CD4-positive, alpha-beta T cell (primary cell): Measurements from ENCODE around the gene TMEM132D. TPM values are rescaled to one million over a fixed set of nuclear protein-coding genes. Genes with fewer than 3 reads are reported as not detected.

Experiments used
- ATAC-seq: fragments of 200-7000 bp; cut with Tn5 transposase; one replicate; pipeline ENCODE4 v1.10.0; 2022; ENCODE audit warnings: mild to moderate bottlenecking; ENCODE audit not compliant: poor library complexity
- CTCF ChIA-PET: fragments of 350-600 bp; sonication (Branson Sonifier 250); formaldehyde crosslinking; loops from one replicate; lab custom pipeline; 2021; ENCODE audit warnings: antibody characterized with exemption, inconsistent platforms; lab: Charles Lee
- POLR2A ChIA-PET: fragments of 350-600 bp; sonication (Branson Sonifier 250); formaldehyde crosslinking; loops from one replicate; lab custom pipeline; 2021; ENCODE audit warnings: antibody characterized with exemption, inconsistent platforms; lab: Charles Lee
- DNase-seq, 14 experiments: peaks; one replicate each; pipeline ENCODE4 v3.0.0-alpha.2; 2013 to 2020; ENCODE audit warnings: mixed read lengths in 2 of 14
- H3K27ac ChIP-seq, 2 donors: one replicate each; pipeline versions ENCODE4 v1.5.1 to v1.7.0; 2013; ENCODE audit warnings: low read length in 2 of 2, low read depth in 1 of 2, mild to moderate bottlenecking in 1 of 2
- H3K27me3 ChIP-seq, 2 experiments: 1 replicate in 1 of 2; 2 replicates in 1 of 2; pipeline versions ENCODE4 v1.6.1 to v1.7.0; 2013; ENCODE audit warnings: low read length in 2 of 2, control low read depth in 1 of 2, mild to moderate bottlenecking in 1 of 2, moderate library complexity in 1 of 2; ENCODE audit not compliant: insufficient read depth in 2 of 2, control insufficient read depth in 1 of 2
- H3K36me3 ChIP-seq: one replicate; pipeline ENCODE4 v1.6.1; 2013; ENCODE audit warnings: low read length, control low read depth; ENCODE audit not compliant: insufficient read depth
- H3K4me1 ChIP-seq: one replicate; pipeline ENCODE4 v1.6.1; 2013; ENCODE audit warnings: low read length, control low read depth; ENCODE audit not compliant: insufficient read depth
- H3K4me3 ChIP-seq: one replicate; pipeline ENCODE4 v1.5.1; 2013; ENCODE audit warnings: mild to moderate bottlenecking, low read length, moderate library complexity
- H3K9me3 ChIP-seq, 2 experiments: 1 replicate in 1 of 2; 2 replicates in 1 of 2; pipeline versions ENCODE4 v1.6.1 to v1.7.0; 2013; ENCODE audit warnings: low read length in 2 of 2, mild to moderate bottlenecking in 2 of 2, control low read depth in 1 of 2, moderate library complexity in 1 of 2; ENCODE audit not compliant: control insufficient read depth in 1 of 2, insufficient read depth in 1 of 2
- H3K27ac Mint-ChIP-seq: one replicate; pipeline ENCODE4 v1.8.0; 2020; ENCODE audit warnings: mixed read lengths
- H3K27me3 Mint-ChIP-seq: one replicate; pipeline ENCODE4 v1.8.0; 2021; ENCODE audit warnings: mixed read lengths
- H3K36me3 Mint-ChIP-seq: one replicate; pipeline ENCODE4 v1.8.0; 2021; ENCODE audit warnings: low read depth, mixed read lengths
- H3K4me1 Mint-ChIP-seq: one replicate; pipeline ENCODE4 v1.8.0; 2021; ENCODE audit warnings: low read depth, mixed read lengths
- H3K4me3 Mint-ChIP-seq: one replicate; pipeline ENCODE4 v1.8.0; 2020; ENCODE audit warnings: mild to moderate bottlenecking, mixed read lengths
- H3K9me3 Mint-ChIP-seq: one replicate; pipeline ENCODE4 v1.8.0; 2020; ENCODE audit warnings: mixed read lengths
- intact Hi-C, 2 experiments: fragments of 100-400 bp; cut with DNase I in 1 of 2; cut with micrococcal nuclease in 1 of 2; formaldehyde crosslinking; loops; one replicate each; pipeline versions ENCODE4 v1.15.1 to v1.9.0; 2023 to 2025; cut with DNase I, micrococcal nuclease
- total RNA-seq, 174 experiments: library from RNA in 2 of 174; stranded (reverse) in 2 of 174; gene quantifications; one replicate each; pipeline ENCODE4 v1.2.3 and lab custom pipeline; 2021 to 2026
- TF ChIP-seq, protein P1 (sequence below): fragments of 200-600 bp; IDR thresholded peaks from one replicate; pipeline ENCODE4 v1.8.0; 2022; ENCODE audit warnings: antibody characterized with exemption, mild to moderate bottlenecking

Gene TMEM132D
- total RNA-seq, 2 experiments from 2014 or later = not detected

DNA sequence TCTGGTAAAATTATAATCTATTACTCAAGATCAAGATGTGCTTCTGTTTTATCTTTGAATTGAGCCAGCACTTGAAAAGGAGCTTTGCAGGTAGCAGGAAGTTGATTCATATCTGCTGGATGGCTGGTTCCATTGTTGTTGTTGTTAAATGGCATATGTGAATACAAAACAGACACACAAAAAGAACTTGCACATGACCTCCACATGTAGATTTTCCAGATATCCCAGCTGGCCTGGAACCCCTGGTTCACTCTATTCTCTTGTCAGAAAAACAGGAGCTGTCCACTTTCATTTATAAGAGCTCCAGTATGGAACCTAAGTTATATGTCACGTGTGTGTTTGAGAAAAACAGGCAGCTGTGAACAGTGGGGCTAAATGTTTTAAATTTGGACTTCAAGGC lies 273.9 kb downstream of the TMEM132D start:
- Histone ChIP-seq H3K4me3 (no peak overlapping the region), H3K36me3 (no peaks in the 10 kb centered on the region), H3K9me3 (peaks cover 0 to 4% of the 10 kb centered on the region in 2 experiments), H3K27me3 (no peaks in the 10 kb centered on the region), H3K4me1 (no peaks in the 10 kb centered on the region), H3K27ac (no peak overlapping the region)
- H3K36me3 Mint-ChIP-seq = no peaks in the 10 kb centered on the region
- ChIA-PET CTCF (no interaction called here), POLR2A (no interaction called here)
- H3K9me3 Mint-ChIP-seq = peaks cover 6% of the 10 kb centered on the region
- no peaks in the 10 kb centered on the region for H3K27me3 Mint-ChIP-seq
- TF ChIP-seq, protein P1, sequence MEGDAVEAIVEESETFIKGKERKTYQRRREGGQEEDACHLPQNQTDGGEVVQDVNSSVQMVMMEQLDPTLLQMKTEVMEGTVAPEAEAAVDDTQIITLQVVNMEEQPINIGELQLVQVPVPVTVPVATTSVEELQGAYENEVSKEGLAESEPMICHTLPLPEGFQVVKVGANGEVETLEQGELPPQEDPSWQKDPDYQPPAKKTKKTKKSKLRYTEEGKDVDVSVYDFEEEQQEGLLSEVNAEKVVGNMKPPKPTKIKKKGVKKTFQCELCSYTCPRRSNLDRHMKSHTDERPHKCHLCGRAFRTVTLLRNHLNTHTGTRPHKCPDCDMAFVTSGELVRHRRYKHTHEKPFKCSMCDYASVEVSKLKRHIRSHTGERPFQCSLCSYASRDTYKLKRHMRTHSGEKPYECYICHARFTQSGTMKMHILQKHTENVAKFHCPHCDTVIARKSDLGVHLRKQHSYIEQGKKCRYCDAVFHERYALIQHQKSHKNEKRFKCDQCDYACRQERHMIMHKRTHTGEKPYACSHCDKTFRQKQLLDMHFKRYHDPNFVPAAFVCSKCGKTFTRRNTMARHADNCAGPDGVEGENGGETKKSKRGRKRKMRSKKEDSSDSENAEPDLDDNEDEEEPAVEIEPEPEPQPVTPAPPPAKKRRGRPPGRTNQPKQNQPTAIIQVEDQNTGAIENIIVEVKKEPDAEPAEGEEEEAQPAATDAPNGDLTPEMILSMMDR = no peak
- no peaks in the 10 kb centered on the region for H3K4me1 Mint-ChIP-seq
- DNase-seq (no peak), ATAC-seq (no peak)
- no peak overlapping the region for H3K4me3 Mint-ChIP-seq
- H3K27ac Mint-ChIP-seq = no peak overlapping the region
- intact Hi-C loops = no loop called here

DNA sequence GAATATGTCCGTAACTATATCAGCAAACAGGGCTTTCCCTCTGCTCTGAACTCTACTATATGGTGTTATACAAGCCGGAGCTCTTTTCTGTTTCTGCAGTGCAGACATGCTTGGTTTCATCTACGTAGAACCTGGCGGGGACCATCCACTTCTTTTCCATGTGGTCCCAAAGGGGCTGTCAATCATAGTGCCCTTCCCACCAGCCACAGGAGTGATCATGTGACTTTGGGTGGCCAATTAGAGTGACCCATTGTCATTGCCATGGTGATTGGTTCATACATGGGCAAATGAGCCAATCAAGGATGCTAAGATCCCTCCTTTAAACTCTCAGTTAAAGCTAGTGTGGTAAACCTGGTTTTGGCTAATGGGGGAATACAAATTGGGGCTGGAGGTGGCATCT lies 281.3 kb downstream of the TMEM132D start:
- Mint-ChIP-seq H3K4me1 (no peaks in the 10 kb centered on the region), H3K27me3 (no peaks in the 10 kb centered on the region), H3K27ac (no peak overlapping the region), H3K36me3 (no peaks in the 10 kb centered on the region), H3K9me3 (peaks cover 11% of the 10 kb centered on the region), H3K4me3 (no peak overlapping the region)
- intact Hi-C loops = no loop called here
- H3K36me3 ChIP-seq = no peaks in the 10 kb centered on the region
- H3K4me3 ChIP-seq = no peak overlapping the region
- ChIA-PET CTCF (no interaction called here), POLR2A (no interaction called here)
- DNase-seq (no peak), ATAC-seq (no peak)
- peaks cover 0 to 20% of the 10 kb centered on the region in 2 experiments for H3K9me3 ChIP-seq
- H3K27me3 ChIP-seq = no peaks in the 10 kb centered on the region
- H3K27ac ChIP-seq = no peak overlapping the region
- no peaks in the 10 kb centered on the region for H3K4me1 ChIP-seq
- TF ChIP-seq, protein P1 = no peak

DNA sequence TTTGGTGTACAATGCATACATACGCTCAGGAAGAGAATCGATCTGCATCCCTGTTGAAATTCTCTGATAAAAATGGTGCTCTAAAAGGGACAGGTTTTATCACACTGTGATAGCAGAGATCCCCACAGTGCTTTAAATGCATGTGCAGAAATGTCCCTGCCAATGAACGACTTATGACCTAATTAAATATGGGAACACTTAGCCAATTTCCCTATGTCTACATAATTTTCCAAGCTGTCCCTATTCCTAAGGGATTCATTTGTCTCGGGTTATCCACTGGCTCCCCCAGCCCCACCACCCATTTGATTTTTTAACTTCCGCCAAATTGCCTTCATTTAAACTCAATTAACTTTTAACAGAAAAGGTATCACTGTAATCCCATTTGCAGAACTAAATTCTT lies 284.6 kb downstream of the TMEM132D start:
- DNase-seq (no peak), ATAC-seq (no peak)
- no peak overlapping the region for H3K27ac ChIP-seq
- H3K27me3 ChIP-seq = no peaks in the 10 kb centered on the region
- no peaks in the 10 kb centered on the region for H3K27me3 Mint-ChIP-seq
- ChIA-PET POLR2A (no interaction called here), CTCF (no interaction called here)
- H3K36me3 ChIP-seq = no peaks in the 10 kb centered on the region
- TF ChIP-seq, protein P1 = no peak
- no peak overlapping the region for H3K27ac Mint-ChIP-seq
- peaks cover 13% of the 10 kb centered on the region for H3K9me3 Mint-ChIP-seq
- no peak overlapping the region for H3K4me3 ChIP-seq
- no peaks in the 10 kb centered on the region for H3K36me3 Mint-ChIP-seq
- H3K9me3 ChIP-seq = peaks cover 6 to 14% of the 10 kb centered on the region in 2 experiments
- no peaks in the 10 kb centered on the region for H3K4me1 ChIP-seq
- H3K4me1 Mint-ChIP-seq = no peaks in the 10 kb centered on the region
- intact Hi-C loops = no loop called here
- no peak overlapping the region for H3K4me3 Mint-ChIP-seq
